Measurements from ENCODE around the gene MYO7A.
A peak's percentile ranks its signal among the peaks of the same experiment; 100 is the strongest.

Gene MYO7A

GRCh38 chr11:77187111-77187750 lies 59.2 kb downstream of the MYO7A start:
- 89% methylated on average over 7 of the region's 9 CpGs for WGBS
- H2BK5ac ChIP-seq (ENCODE audit: low read depth, low read length, poor library complexity, severe bottlenecking), result no peak overlapping the region
- H2AFZ ChIP-seq (ENCODE audit: low read depth, low read length), result no peak overlapping the region
- DNase-seq, result no peak
- no peak overlapping the region for H3K4ac ChIP-seq (ENCODE audit: low read depth in 1 of 2, low read length in 2 of 2)
- no peak overlapping the region for H2BK120ac ChIP-seq (ENCODE audit: low read depth, low read length)
- H4K8ac ChIP-seq (ENCODE audit: low read length), result no peak overlapping the region
- H2BK12ac ChIP-seq (ENCODE audit: low read length in 2 of 2), result no peak overlapping the region
- H3K14ac ChIP-seq (ENCODE audit: low read length in 2 of 2), result no peak overlapping the region
- no peak overlapping the region for H3K4me3 ChIP-seq (ENCODE audit: insufficient read depth in 1 of 2, low read depth in 1 of 2, low read length in 2 of 2)
- no peaks in the 10 kb centered on the region for H3K79me1 ChIP-seq (replicated peaks; ENCODE audit: low read length, poor library complexity, severe bottlenecking)
- no peak overlapping the region for H3K9ac ChIP-seq (ENCODE audit: low read length)
- no peak overlapping the region for H2BK15ac ChIP-seq (ENCODE audit: low read depth, poor library complexity, severe bottlenecking)
- no peak overlapping the region for H2AK5ac ChIP-seq (ENCODE audit: low read length, severe bottlenecking)
- H3K9me3 ChIP-seq (ENCODE audit: control insufficient read depth, low read length), result no peaks in the 10 kb centered on the region
- H3K4me2 ChIP-seq (ENCODE audit: low read length, poor library complexity, severe bottlenecking), result no peak overlapping the region
- peaks cover 3% of the 10 kb centered on the region for H3K4me1 ChIP-seq (ENCODE audit: control insufficient read depth, insufficient read depth, low read depth, low read length)
- H3K23ac ChIP-seq (ENCODE audit: low read length in 2 of 2), result no peak overlapping the region
- H3K27ac ChIP-seq (ENCODE audit: low read length, poor library complexity, severe bottlenecking), result no peak overlapping the region
- H4K91ac ChIP-seq (ENCODE audit: low read length), result no peak overlapping the region
- H3K18ac ChIP-seq (ENCODE audit: low read depth in 1 of 2, low read length in 2 of 2), result no peak overlapping the region
- H3K27me3 ChIP-seq (ENCODE audit: control insufficient read depth in 1 of 2, insufficient read depth in 1 of 2, low read length in 2 of 2), result peaks cover 29 to 34% of the 10 kb centered on the region in 2 experiments
- H3K36me3 ChIP-seq (ENCODE audit: control insufficient read depth in 1 of 2, insufficient read depth in 2 of 2, low read depth in 1 of 2, low read length in 2 of 2), result no peaks in the 10 kb centered on the region

GRCh38 chr11:77187776-77188632 lies 60.0 kb downstream of the MYO7A start:
- Histone ChIP-seq H4K8ac (ENCODE audit: low read length) (no peak overlapping the region), H3K27me3 (ENCODE audit: control insufficient read depth in 1 of 2, insufficient read depth in 1 of 2, low read length in 2 of 2) (peaks cover 27 to 32% of the 10 kb centered on the region in 2 experiments), H2BK120ac (ENCODE audit: low read depth, low read length) (no peak overlapping the region), H4K91ac (ENCODE audit: low read length) (no peak overlapping the region), H3K9ac (ENCODE audit: low read length) (no peak overlapping the region), H2AFZ (ENCODE audit: low read depth, low read length) (no peak overlapping the region), H3K18ac (ENCODE audit: low read depth in 1 of 2, low read length in 2 of 2) (no peak overlapping the region), H3K36me3 (ENCODE audit: control insufficient read depth in 1 of 2, insufficient read depth in 2 of 2, low read depth in 1 of 2, low read length in 2 of 2) (no peaks in the 10 kb centered on the region), H3K27ac (ENCODE audit: low read length, poor library complexity, severe bottlenecking) (no peak overlapping the region), H2BK12ac (ENCODE audit: low read length in 2 of 2) (no peak overlapping the region), H2BK15ac (ENCODE audit: low read depth, poor library complexity, severe bottlenecking) (no peak overlapping the region), H3K4ac (ENCODE audit: low read depth in 1 of 2, low read length in 2 of 2) (no peak overlapping the region), H3K9me3 (ENCODE audit: control insufficient read depth, low read length) (no peaks in the 10 kb centered on the region), H3K23ac (ENCODE audit: low read length in 2 of 2) (no peak overlapping the region), H3K4me2 (ENCODE audit: low read length, poor library complexity, severe bottlenecking) (no peak overlapping the region), H3K79me1 (replicated peaks; ENCODE audit: low read length, poor library complexity, severe bottlenecking) (no peaks in the 10 kb centered on the region), H3K4me1 (ENCODE audit: control insufficient read depth, insufficient read depth, low read depth, low read length) (peaks cover 3% of the 10 kb centered on the region), H2BK5ac (ENCODE audit: low read depth, low read length, poor library complexity, severe bottlenecking) (no peak overlapping the region), H3K14ac (ENCODE audit: low read length in 2 of 2) (no peak overlapping the region), H2AK5ac (ENCODE audit: low read length, severe bottlenecking) (no peak overlapping the region), H3K4me3 (ENCODE audit: insufficient read depth in 1 of 2, low read depth in 1 of 2, low read length in 2 of 2) (no peak overlapping the region)
- peak; percentile 76 for DNase-seq
- WGBS, result 32% methylated on average over 5 of the region's 7 CpGs

- Histone ChIP-seq H3K4me1 (ENCODE audit: control insufficient read depth, insufficient read depth, low read depth, low read length) (peaks cover 3% of the 10 kb centered on the region), H3K9me3 (ENCODE audit: control insufficient read depth, low read length) (no peaks in the 10 kb centered on the region), H3K14ac (ENCODE audit: low read length in 2 of 2) (no peak overlapping the region), H3K4me3 (ENCODE audit: insufficient read depth in 1 of 2, low read depth in 1 of 2, low read length in 2 of 2) (no peak overlapping the region), H4K91ac (ENCODE audit: low read length) (no peak overlapping the region), H2BK12ac (ENCODE audit: low read length in 2 of 2) (no peak overlapping the region), H3K27me3 (ENCODE audit: control insufficient read depth in 1 of 2, insufficient read depth in 1 of 2, low read length in 2 of 2) (peaks cover 24 to 34% of the 10 kb centered on the region in 2 experiments), H3K23ac (ENCODE audit: low read length in 2 of 2) (no peak overlapping the region), H2BK120ac (ENCODE audit: low read depth, low read length) (no peak overlapping the region), H2AFZ (ENCODE audit: low read depth, low read length) (no peak overlapping the region), H3K27ac (ENCODE audit: low read length, poor library complexity, severe bottlenecking) (no peak overlapping the region), H3K79me1 (replicated peaks; ENCODE audit: low read length, poor library complexity, severe bottlenecking) (no peaks in the 10 kb centered on the region), H2AK5ac (ENCODE audit: low read length, severe bottlenecking) (no peak overlapping the region), H3K4me2 (ENCODE audit: low read length, poor library complexity, severe bottlenecking) (no peak overlapping the region), H3K4ac (ENCODE audit: low read depth in 1 of 2, low read length in 2 of 2) (no peak overlapping the region), H3K9ac (ENCODE audit: low read length) (no peak overlapping the region), H3K18ac (ENCODE audit: low read depth in 1 of 2, low read length in 2 of 2) (no peak overlapping the region), H2BK15ac (ENCODE audit: low read depth, poor library complexity, severe bottlenecking) (no peak overlapping the region), H4K8ac (ENCODE audit: low read length) (no peak overlapping the region), H2BK5ac (ENCODE audit: low read depth, low read length, poor library complexity, severe bottlenecking) (no peak overlapping the region), H3K36me3 (ENCODE audit: control insufficient read depth in 1 of 2, insufficient read depth in 2 of 2, low read depth in 1 of 2, low read length in 2 of 2) (no peaks in the 10 kb centered on the region)
- no peak for DNase-seq
- 79% methylated on average over 11 of the region's 18 CpGs for WGBS
Observed at GRCh38 chr11:77188633-77189491, 60.8 kb downstream of the MYO7A start.

Data from mesenchymal stem cell (in vitro differentiated cells and primary cell).